ENCODE measurements around the gene HOXD13.
A peak's percentile ranks its signal among the peaks of the same experiment; 100 is the strongest.

HOXD13 gene

DNA sequence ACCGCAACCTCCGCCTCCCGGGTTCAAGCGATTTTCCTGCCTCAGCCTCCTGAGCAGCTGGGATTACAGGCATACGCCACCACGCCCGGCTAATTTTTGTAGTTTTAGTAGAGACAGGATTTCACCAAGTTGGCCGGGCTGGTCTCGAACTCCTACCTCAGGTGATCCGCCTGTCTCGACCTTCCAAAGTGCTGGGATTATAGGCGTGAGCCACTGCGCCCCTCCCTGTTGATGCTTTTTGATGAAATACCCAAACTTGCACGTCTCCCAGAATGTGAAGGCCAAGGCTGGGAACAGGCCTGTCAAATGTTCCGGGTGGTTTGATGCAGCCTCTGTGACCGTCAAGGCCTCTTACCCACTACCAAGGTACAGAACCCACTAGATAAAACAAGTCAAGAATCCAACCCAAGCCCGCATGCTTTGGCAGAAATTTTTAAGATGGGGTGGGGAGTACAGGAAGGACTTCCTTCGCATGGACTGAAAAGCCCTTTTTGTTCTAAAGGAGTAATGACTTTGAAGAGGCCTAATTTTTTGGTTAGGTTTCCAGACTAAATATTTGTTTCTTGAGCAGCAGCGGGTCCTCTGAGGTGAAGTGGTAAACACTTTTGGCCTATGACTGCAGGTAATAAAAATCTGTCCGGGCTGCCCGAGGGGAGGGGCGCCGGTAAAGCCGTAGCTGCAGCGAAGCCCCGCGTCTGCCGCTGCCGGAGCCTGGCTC is 5.0 kb upstream of the HOXD13 start (continued):
- TF ChIP-seq CREB5 (CRISPR knock-in tag; IDR thresholded peaks at IDR 0.05; ENCODE audit: low read depth), result no peak
- no peak for TF ChIP-seq ZNF8 (CRISPR knock-in tag; IDR thresholded peaks at IDR 0.05)
- no peak for TF ChIP-seq ESRRG (CRISPR knock-in tag; IDR thresholded peaks at IDR 0.05)
- no peak for TF ChIP-seq CSDC2 (CRISPR knock-in tag; IDR thresholded peaks at IDR 0.05)
- no peak for TF ChIP-seq ZNF70 (CRISPR knock-in tag; IDR thresholded peaks at IDR 0.05)
- TF ChIP-seq SNAI2 (CRISPR knock-in tag; IDR thresholded peaks at IDR 0.05), result no peak
- TF ChIP-seq ZFP3 (CRISPR knock-in tag; IDR thresholded peaks at IDR 0.05), result no peak
- TF ChIP-seq, protein P1, sequence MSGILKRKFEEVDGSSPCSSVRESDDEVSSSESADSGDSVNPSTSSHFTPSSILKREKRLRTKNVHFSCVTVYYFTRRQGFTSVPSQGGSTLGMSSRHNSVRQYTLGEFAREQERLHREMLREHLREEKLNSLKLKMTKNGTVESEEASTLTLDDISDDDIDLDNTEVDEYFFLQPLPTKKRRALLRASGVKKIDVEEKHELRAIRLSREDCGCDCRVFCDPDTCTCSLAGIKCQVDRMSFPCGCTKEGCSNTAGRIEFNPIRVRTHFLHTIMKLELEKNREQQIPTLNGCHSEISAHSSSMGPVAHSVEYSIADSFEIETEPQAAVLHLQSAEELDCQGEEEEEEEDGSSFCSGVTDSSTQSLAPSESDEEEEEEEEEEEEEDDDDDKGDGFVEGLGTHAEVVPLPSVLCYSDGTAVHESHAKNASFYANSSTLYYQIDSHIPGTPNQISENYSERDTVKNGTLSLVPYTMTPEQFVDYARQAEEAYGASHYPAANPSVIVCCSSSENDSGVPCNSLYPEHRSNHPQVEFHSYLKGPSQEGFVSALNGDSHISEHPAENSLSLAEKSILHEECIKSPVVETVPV (CRISPR knock-in tag; IDR thresholded peaks at IDR 0.05), result no peak

GRCh38 chr2:176088048-176088936 is 4.2 kb upstream of the HOXD13 start:
- TF ChIP-seq TSHZ2 (CRISPR knock-in tag; IDR thresholded peaks at IDR 0.05) (no peak), ESRRG (CRISPR knock-in tag; IDR thresholded peaks at IDR 0.05) (no peak)
- peak; percentile 83 for ATAC-seq

DNA sequence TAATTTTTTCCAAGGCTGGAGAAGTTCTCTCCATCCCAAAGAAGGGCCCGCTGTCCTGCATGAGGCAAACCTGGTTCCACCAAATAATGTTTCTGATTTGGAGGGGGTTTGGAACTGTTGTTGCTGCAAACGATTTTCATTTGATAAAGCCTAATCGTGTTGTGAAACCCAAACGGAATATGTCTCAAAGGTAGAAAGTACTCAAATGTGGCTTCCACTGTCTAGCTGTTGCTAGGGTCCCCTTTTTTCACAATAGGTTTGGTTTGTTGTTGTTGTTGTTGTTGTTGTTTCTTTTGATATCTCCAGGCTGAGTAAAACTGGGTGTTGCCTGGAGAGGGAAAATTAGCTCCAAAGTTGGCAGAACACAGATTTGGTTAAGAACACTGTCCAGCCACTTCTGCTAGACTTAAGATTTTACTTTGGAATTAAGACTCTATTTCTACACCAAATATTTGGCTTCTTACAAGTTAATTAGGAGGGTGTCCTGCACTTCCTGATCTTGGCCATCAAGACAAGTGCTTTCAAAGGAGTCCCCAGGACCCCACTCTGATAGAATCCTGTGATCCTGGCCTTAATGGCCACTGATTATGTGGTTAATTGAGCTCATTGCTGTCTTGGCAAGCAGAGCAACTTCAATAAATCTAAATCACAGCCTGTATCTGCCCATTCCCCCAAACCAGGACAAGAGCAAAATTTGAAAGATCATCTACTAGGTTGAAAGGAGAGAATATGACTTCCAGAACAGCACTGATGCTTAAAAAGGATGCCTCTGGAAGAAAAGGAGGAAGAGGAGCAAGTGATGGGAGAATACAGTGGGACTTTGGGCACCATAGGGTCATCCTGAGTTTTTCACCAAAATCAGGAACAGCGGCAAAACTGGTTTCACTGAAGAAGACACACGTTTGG is 3.3 kb upstream of the HOXD13 start:
- no peak for ATAC-seq
- TF ChIP-seq ESRRG (CRISPR knock-in tag; IDR thresholded peaks at IDR 0.05) (no peak), CSDC2 (CRISPR knock-in tag; IDR thresholded peaks at IDR 0.05) (no peak), ARNTL (CRISPR knock-in tag; IDR thresholded peaks at IDR 0.05; ENCODE audit: borderline replicate concordance, low read depth) (no peak), ZFP30 (CRISPR knock-in tag; IDR thresholded peaks at IDR 0.05) (no peak), ZNF565 (CRISPR knock-in tag; conservative IDR thresholded peaks at IDR 0.05; ENCODE audit: low read depth) (no peak), ISL1 (CRISPR knock-in tag; IDR thresholded peaks at IDR 0.05) (no peak), ZFP3 (CRISPR knock-in tag; IDR thresholded peaks at IDR 0.05) (no peak), OSR1 (CRISPR knock-in tag; IDR thresholded peaks at IDR 0.05) (no peak), SNAI2 (CRISPR knock-in tag; IDR thresholded peaks at IDR 0.05) (no peak), ZC3H10 (CRISPR knock-in tag; IDR thresholded peaks at IDR 0.05) (no peak), ZNF70 (CRISPR knock-in tag; IDR thresholded peaks at IDR 0.05) (no peak), TOX (CRISPR knock-in tag; IDR thresholded peaks at IDR 0.05; ENCODE audit: borderline replicate concordance) (no peak), PPARA (CRISPR knock-in tag; IDR thresholded peaks at IDR 0.05; ENCODE audit: borderline replicate concordance) (no peak), PATZ1 (CRISPR knock-in tag; IDR thresholded peaks at IDR 0.05; ENCODE audit: borderline replicate concordance) (no peak), TCF4 (CRISPR knock-in tag; IDR thresholded peaks at IDR 0.05; ENCODE audit: borderline replicate concordance) (no peak), RARB (CRISPR knock-in tag; IDR thresholded peaks at IDR 0.05) (no peak), BACH2 (CRISPR knock-in tag; IDR thresholded peaks at IDR 0.05; ENCODE audit: borderline replicate concordance) (no peak), GLIS3 (CRISPR knock-in tag; IDR thresholded peaks at IDR 0.05) (no peak)
- TF ChIP-seq, protein P2, sequence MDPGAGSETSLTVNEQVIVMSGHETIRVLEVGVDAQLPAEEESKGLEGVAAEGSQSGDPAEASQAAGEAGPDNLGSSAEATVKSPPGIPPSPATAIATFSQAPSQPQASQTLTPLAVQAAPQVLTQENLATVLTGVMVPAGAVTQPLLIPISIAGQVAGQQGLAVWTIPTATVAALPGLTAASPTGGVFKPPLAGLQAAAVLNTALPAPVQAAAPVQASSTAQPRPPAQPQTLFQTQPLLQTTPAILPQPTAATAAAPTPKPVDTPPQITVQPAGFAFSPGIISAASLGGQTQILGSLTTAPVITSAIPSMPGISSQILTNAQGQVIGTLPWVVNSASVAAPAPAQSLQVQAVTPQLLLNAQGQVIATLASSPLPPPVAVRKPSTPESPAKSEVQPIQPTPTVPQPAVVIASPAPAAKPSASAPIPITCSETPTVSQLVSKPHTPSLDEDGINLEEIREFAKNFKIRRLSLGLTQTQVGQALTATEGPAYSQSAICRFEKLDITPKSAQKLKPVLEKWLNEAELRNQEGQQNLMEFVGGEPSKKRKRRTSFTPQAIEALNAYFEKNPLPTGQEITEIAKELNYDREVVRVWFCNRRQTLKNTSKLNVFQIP (CRISPR knock-in tag; IDR thresholded peaks at IDR 0.05; ENCODE audit: borderline replicate concordance, low read depth), result no peak
- TF ChIP-seq, protein P1 (CRISPR knock-in tag; IDR thresholded peaks at IDR 0.05), result no peak
